Prostate gland (tissue), 2 donors: ENCODE results near the gene RNU1-3.
"Not testable (repeated sequence)": the region's sequence is repeated elsewhere in the genome, so short reads cannot be mapped to it uniquely, and the experiment has no call there.

Experiments used
- CTCF ChIP-seq, 4 experiments: fragments of 200-600 bp in 2 of 4; fragments of 450-650 bp in 2 of 4; sonication (generic) in 2 of 4; IDR thresholded peaks; 1 replicate in 3 of 4; 2 replicates in 1 of 4; pipeline ENCODE4 v1.5.1; 2016 to 2019; ENCODE audit warnings: antibody characterized with exemption in 4 of 4, mild to moderate bottlenecking in 2 of 4, moderate library complexity in 2 of 4
- POLR2A ChIP-seq: fragments of 450-650 bp; IDR thresholded peaks from one replicate; pipeline ENCODE4 v1.6.1; 2016; ENCODE audit warnings: antibody characterized with exemption, mild to moderate bottlenecking
- POLR2AphosphoS5 ChIP-seq: sonication (generic); formaldehyde crosslinking; IDR thresholded peaks from one replicate; pipeline ENCODE4 v1.6.1; 2017; ENCODE audit warnings: antibody characterized with exemption

GRCh38 chr1:16704502-16705100 is 37.9 kb upstream of the RNU1-3 start:
- TF ChIP-seq POLR2AphosphoS5; CTCF (IDR thresholded peaks at IDR 0.05); POLR2A: not testable (repeated sequence)
